Upper lobe of right lung (tissue), 1 donor: Measurements from ENCODE around the gene PLPP4. TPM values are rescaled to one million over a fixed set of nuclear protein-coding genes. Genes with fewer than 3 reads are reported as not detected.

Experiments used
- ATAC-seq: fragments of 200-7000 bp; cut with Tn5 transposase; one replicate; pipeline ENCODE4 v1.9.1; 2020; ENCODE audit warnings: mild to moderate bottlenecking, moderate library complexity
- DNase-seq: peaks from one replicate; pipeline ENCODE4 v3.0.0-alpha.2; 2020
- H3K27ac ChIP-seq: fragments of 200-600 bp; one replicate; pipeline ENCODE4 v1.8.0; 2022
- H3K27me3 ChIP-seq: fragments of 200-600 bp; one replicate; pipeline ENCODE4 v1.8.0; 2022; ENCODE audit warnings: mild to moderate bottlenecking
- H3K36me3 ChIP-seq: fragments of 200-600 bp; one replicate; pipeline ENCODE4 v1.8.0; 2022
- H3K4me1 ChIP-seq: fragments of 200-600 bp; one replicate; pipeline ENCODE4 v1.8.0; 2022
- H3K4me3 ChIP-seq: fragments of 200-600 bp; one replicate; pipeline ENCODE4 v1.8.0; 2022; ENCODE audit warnings: mild to moderate bottlenecking
- H3K9me3 ChIP-seq: fragments of 200-600 bp; one replicate; pipeline ENCODE4 v1.8.0; 2022
- intact Hi-C: fragments of 100-400 bp; cut with DNase I; formaldehyde crosslinking; loops from one replicate; pipeline ENCODE4 v1.11.0; 2022
- total RNA-seq: library from RNA; stranded (reverse); fragmentation: NEBNext Ultra II Directional; extraction: Animal tissue kit (Norgen Biotek cat#: 25700); gene quantifications from one replicate; pipeline ENCODE4 v1.2.1, GENCODE V29; 2021
- TF ChIP-seq, protein P1 (sequence below): fragments of 200-600 bp; IDR thresholded peaks from one replicate; pipeline ENCODE4 v1.8.0; 2022; ENCODE audit warnings: antibody characterized with exemption
- donor health status: DM: no; HTN: yes; CAD: no; lungs with severe emphysema.

The PLPP4 gene
- total RNA-seq, 1 donor from 2014 or later, result 0.38 TPM

DNA sequence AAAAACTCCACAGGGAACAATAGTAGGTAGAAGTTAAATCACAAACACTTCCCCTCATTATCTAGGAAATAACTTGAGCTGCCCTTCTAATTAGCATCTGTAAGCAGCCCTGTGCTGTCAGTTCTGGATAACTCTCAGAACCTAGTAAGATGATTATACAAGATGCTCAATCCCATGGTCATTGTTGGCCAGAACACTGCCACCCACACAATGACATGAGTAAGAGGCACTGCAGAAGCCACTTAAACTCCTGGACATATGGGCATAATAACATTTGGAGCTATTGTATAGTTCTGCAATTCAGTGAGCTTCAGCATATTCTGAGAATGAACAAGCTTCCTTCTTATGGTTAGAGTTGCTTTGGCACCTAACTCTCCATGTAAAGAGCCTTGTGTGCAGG, 153.8 kb downstream of the PLPP4 start:
- DNase-seq, result no peak
- TF ChIP-seq, protein P1, sequence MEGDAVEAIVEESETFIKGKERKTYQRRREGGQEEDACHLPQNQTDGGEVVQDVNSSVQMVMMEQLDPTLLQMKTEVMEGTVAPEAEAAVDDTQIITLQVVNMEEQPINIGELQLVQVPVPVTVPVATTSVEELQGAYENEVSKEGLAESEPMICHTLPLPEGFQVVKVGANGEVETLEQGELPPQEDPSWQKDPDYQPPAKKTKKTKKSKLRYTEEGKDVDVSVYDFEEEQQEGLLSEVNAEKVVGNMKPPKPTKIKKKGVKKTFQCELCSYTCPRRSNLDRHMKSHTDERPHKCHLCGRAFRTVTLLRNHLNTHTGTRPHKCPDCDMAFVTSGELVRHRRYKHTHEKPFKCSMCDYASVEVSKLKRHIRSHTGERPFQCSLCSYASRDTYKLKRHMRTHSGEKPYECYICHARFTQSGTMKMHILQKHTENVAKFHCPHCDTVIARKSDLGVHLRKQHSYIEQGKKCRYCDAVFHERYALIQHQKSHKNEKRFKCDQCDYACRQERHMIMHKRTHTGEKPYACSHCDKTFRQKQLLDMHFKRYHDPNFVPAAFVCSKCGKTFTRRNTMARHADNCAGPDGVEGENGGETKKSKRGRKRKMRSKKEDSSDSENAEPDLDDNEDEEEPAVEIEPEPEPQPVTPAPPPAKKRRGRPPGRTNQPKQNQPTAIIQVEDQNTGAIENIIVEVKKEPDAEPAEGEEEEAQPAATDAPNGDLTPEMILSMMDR, result no peak
- no peaks in the 10 kb centered on the region for H3K27me3 ChIP-seq
- H3K36me3 ChIP-seq, result no peaks in the 10 kb centered on the region
- no peak overlapping the region for H3K4me3 ChIP-seq
- no peak overlapping the region for H3K27ac ChIP-seq
- peaks cover under 1% of the 10 kb centered on the region for H3K9me3 ChIP-seq
- ATAC-seq, result no peak
- intact Hi-C loops, result no loop called here
- no peaks in the 10 kb centered on the region for H3K4me1 ChIP-seq

DNA sequence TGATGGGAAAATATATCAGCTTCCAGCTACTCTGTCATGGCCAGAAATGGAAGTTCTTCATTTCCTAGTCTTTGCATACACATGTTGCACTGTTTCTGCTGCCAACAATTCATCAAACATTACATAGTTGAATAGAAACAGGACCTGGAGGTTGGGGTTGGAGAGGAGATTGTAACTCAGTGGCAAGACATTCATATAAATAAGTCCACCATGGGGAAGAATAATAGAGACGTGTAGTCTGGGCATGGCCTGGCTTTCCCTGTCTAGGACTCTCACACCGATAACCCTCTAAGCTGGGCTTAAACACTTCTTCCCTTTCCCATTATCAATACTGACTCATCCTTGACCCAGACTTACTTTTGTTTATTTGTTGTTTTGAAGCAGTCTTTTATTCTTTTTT, 155.7 kb downstream of the PLPP4 start:
- DNase-seq (no peak), ATAC-seq (no peak)
- no peaks in the 10 kb centered on the region for H3K27me3 ChIP-seq
- H3K4me3 ChIP-seq, result no peak overlapping the region
- peaks cover 12% of the 10 kb centered on the region for H3K9me3 ChIP-seq
- H3K4me1 ChIP-seq, result no peaks in the 10 kb centered on the region
- TF ChIP-seq, protein P1, result no peak
- H3K27ac ChIP-seq, result no peak overlapping the region
- no peaks in the 10 kb centered on the region for H3K36me3 ChIP-seq
- intact Hi-C loops, result no loop called here

DNA sequence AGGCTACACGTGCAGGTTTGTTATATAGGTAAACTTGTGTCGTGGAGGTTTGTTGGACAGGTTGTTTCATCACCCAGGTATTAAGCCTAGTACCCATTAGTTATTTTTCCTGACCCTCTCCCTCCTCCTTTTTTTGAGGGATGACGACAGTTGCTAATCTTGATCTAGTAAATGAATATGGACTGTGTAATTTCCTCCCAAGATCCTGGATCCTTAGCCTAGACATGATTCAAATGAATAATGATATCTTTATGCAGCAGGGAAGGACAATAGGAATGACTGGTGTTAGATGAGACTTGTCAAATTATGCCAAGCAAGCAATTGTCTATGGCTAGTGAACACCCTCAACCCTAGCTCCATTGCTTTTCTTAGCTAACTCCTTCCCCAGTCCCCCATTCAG, 156.2 kb downstream of the PLPP4 start:
- no peaks in the 10 kb centered on the region for H3K27me3 ChIP-seq

DNA sequence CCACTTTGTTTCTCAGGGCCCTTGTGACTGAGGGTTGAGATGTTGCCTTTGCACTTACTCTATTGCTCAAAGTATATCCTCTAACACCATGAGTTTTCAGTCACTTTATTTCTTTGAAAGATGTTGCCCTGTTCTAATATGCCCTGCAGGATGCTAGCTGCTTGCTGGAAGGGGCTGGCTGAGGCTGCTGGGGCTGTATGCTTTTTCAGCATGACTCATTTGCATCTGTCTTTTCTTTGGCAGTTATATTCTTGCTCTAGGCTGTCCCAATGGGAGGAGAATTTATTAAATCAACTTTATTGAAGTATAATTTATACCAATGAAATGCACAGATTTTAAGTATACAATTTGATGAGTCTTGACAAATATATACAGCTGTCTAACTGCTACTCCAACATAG, 157.7 kb downstream of the PLPP4 start:
- no peaks in the 10 kb centered on the region for H3K36me3 ChIP-seq
- H3K9me3 ChIP-seq, result peaks cover 12% of the 10 kb centered on the region
- no peak overlapping the region for H3K4me3 ChIP-seq
- intact Hi-C loops, result no loop called here
- TF ChIP-seq, protein P1, result no peak
- DNase-seq (no peak), ATAC-seq (no peak)
- H3K27me3 ChIP-seq, result no peaks in the 10 kb centered on the region
- H3K4me1 ChIP-seq, result no peaks in the 10 kb centered on the region
- H3K27ac ChIP-seq, result no peak overlapping the region

More for the DNA sequence above, 156.2 kb downstream of the PLPP4 start:
- Histone ChIP-seq H3K9me3 (peaks cover 12% of the 10 kb centered on the region), H3K27ac (no peak overlapping the region), H3K4me3 (no peak overlapping the region), H3K4me1 (no peaks in the 10 kb centered on the region), H3K36me3 (no peaks in the 10 kb centered on the region)
- ATAC-seq (no peak), DNase-seq (no peak)
- TF ChIP-seq, protein P1, result no peak
- intact Hi-C loops, result no loop called here

DNA sequence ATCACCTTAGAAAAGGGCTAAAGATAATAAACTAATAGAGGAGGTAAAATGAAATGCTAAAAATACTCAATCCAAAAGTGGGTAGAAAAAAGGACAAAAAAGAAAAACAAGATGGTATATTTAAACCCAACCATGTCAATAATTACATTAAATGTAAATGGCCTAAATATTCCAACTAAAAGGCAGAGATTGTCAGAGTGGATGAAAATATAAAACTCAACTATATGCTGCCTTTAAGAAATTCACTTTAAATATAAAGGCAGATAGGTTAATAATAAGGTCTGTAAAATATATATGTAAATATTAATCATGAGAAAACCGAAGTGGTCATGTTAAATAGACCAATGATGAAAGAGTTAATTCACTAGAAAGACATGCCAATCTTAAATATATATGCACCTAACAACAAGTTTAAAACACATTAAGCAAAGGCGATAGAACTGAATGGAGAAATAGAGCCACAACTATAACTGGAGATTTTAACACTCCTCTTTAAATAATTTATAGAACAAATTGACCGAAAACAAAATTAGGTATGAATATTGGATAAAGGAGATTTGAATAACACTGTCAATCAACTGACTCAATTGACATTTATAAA, 159.4 kb downstream of the PLPP4 start:
- H3K27me3 ChIP-seq, result no peaks in the 10 kb centered on the region
- H3K27ac ChIP-seq, result no peak overlapping the region
- H3K4me1 ChIP-seq, result no peaks in the 10 kb centered on the region
- no peak overlapping the region for H3K4me3 ChIP-seq
- no peak for DNase-seq
- intact Hi-C loops, result no loop called here
- ATAC-seq, result no peak
- TF ChIP-seq, protein P1, result no peak
- H3K9me3 ChIP-seq, result peaks cover 12% of the 10 kb centered on the region
- H3K36me3 ChIP-seq, result no peaks in the 10 kb centered on the region

DNA sequence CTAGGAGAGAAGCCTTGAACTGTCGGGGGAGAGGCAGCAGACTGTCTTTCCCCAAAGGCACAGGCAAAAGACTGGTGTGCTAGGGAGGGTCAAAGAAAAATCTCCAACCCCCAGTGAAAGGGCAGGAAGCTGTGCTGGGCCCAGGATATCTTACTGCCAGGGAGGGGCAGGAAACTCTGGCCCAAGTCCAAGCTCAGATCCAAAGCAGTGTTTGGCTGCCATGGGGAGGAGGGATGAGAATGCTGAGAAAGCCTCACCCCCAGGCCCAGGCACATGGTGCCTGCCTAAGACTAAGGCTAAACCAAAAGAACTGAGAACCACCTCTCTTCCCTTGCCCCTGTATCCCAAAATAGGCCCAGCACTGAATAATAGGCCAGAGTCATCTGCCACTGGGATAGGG, 171.2 kb downstream of the PLPP4 start:
- no peaks in the 10 kb centered on the region for H3K4me1 ChIP-seq
- no peaks in the 10 kb centered on the region for H3K27me3 ChIP-seq
- H3K27ac ChIP-seq, result no peak overlapping the region
- H3K4me3 ChIP-seq, result no peak overlapping the region
- DNase-seq (no peak), ATAC-seq (no peak)
- no peaks in the 10 kb centered on the region for H3K36me3 ChIP-seq
- intact Hi-C loops, result no loop called here
- TF ChIP-seq, protein P1, result no peak
- peaks cover 4% of the 10 kb centered on the region for H3K9me3 ChIP-seq
